GM12865 (cell line): ENCODE measurements around the gene JPH3.
"Not testable (repeated sequence)": the region's sequence is repeated elsewhere in the genome, so short reads cannot be mapped to it uniquely, and the experiment has no call there.

Experiments used
- DNase-seq: peaks from one replicate; pipeline ENCODE4 v3.0.0; 2010; ENCODE audit warnings: low read depth
- H3K4me3 ChIP-seq: 2 replicates; pipeline ENCODE4 v1.5.1; 2011; ENCODE audit warnings: mild to moderate bottlenecking, low read depth, low read length, control low read depth
- CTCF ChIP-seq: IDR thresholded peaks from 2 replicates; pipeline ENCODE4 v1.5.1; 2011; ENCODE audit warnings: low read length, control low read depth, low read depth, inconsistent platforms; ENCODE audit not compliant: insufficient read depth; ENCODE audit errors: missing control alignments

Gene JPH3

GRCh38 chr16:87675111-87675719 is 72.9 kb downstream of the JPH3 start:
- no peak for DNase-seq
- no peak for TF ChIP-seq CTCF
- H3K4me3 ChIP-seq, result no peak overlapping the region

- TF ChIP-seq CTCF, result no peak
- no peak overlapping the region for H3K4me3 ChIP-seq
- no peak for DNase-seq
Measured at GRCh38 chr16:87677830-87678229, 75.5 kb downstream of the JPH3 start.

GRCh38 chr16:87678618-87679017 is 76.3 kb downstream of the JPH3 start:
- no peak for DNase-seq
- no peak for TF ChIP-seq CTCF
- no peak overlapping the region for H3K4me3 ChIP-seq

GRCh38 chr16:87679593-87680271 is 77.4 kb downstream of the JPH3 start:
- no peak overlapping the region for H3K4me3 ChIP-seq
- no peak for DNase-seq
- no peak for TF ChIP-seq CTCF

- DNase-seq, result no peak
- TF ChIP-seq CTCF, result no peak
- H3K4me3 ChIP-seq, result no peak overlapping the region
Measured at GRCh38 chr16:87680272-87680644, 78.0 kb downstream of the JPH3 start.

- H3K4me3 ChIP-seq, DNase-seq: not testable (repeated sequence)
Measured at GRCh38 chr16:87681051-87681602, 78.8 kb downstream of the JPH3 start.

- H3K4me3 ChIP-seq, result no peak overlapping the region
- DNase-seq, result peak; percentile 45
- peak; percentile 47 for TF ChIP-seq CTCF
Measured at GRCh38 chr16:87681981-87682570, 79.8 kb downstream of the JPH3 start.
